Transverse colon (tissue), 4 donors: ENCODE measurements around the gene FLT4. TPM values are rescaled to one million over a fixed set of nuclear protein-coding genes. Genes with fewer than 3 reads are reported as not detected.

ENCODE experiments used
- DNase-seq: peaks from one replicate; pipeline ENCODE4 v3.0.0-alpha.2; 2019
- H3K27ac ChIP-seq, 4 donors: fragments of 200-600 bp; sonication (generic); 2 replicates each; pipeline ENCODE4 v1.5.1; 2016 to 2018; ENCODE audit warnings: inconsistent platforms in 4 of 4
- H3K27me3 ChIP-seq: fragments of 200-600 bp; sonication (generic); 2 replicates; pipeline ENCODE4 v1.5.1; 2017; ENCODE audit warnings: inconsistent platforms
- H3K36me3 ChIP-seq, 4 donors: fragments of 200-600 bp; sonication (generic); 2 replicates each; pipeline ENCODE4 v1.5.1; 2017 to 2019; ENCODE audit warnings: inconsistent platforms in 4 of 4
- H3K4me1 ChIP-seq, 4 donors: fragments of 200-600 bp; sonication (generic); 2 replicates each; pipeline ENCODE4 v1.5.1; 2017 to 2020; ENCODE audit warnings: inconsistent platforms in 4 of 4
- H3K4me3 ChIP-seq, 4 donors: fragments of 200-600 bp; sonication (generic); 1 replicate in 1 of 4; 2 replicates in 3 of 4; pipeline versions ENCODE4 v1.5.1 to v1.6.1; 2017 to 2019; ENCODE audit warnings: inconsistent platforms in 4 of 4
- H3K9me3 ChIP-seq, 2 donors: fragments of 200-600 bp; sonication (generic); 2 replicates each; pipeline ENCODE4 v1.5.1; 2017 to 2019; ENCODE audit warnings: inconsistent platforms in 2 of 2
- EP300 ChIP-seq: sonication (generic); formaldehyde crosslinking; IDR thresholded peaks from one replicate; pipeline ENCODE4 v1.6.1; 2017; ENCODE audit warnings: antibody characterized with exemption, low read depth
- POLR2A ChIP-seq: fragments of 450-650 bp; IDR thresholded peaks from one replicate; pipeline ENCODE4 v1.6.1; 2016; ENCODE audit warnings: antibody characterized with exemption, mild to moderate bottlenecking, moderate library complexity
- POLR2AphosphoS5 ChIP-seq, 3 donors: sonication (generic); formaldehyde crosslinking; IDR thresholded peaks; one replicate each; pipeline ENCODE4 v1.6.1; 2016; ENCODE audit warnings: antibody characterized with exemption in 3 of 3
- WGBS, 2 donors: methylation state at CpG; one replicate each; pipeline ENCODE4 v1.1.5; 2018; ENCODE audit warnings: low coverage in 1 of 2; 5-methylcytosine and 5-hydroxymethylcytosine counted together
- in situ Hi-C, 4 donors: fragments of 200-750 bp; cut with MboI; loops; one replicate each; pipeline versions ENCODE4 v1.15.0 to v1.15.1; 2017; ENCODE audit warnings: low sequenced_read_pairs in 3 of 4, low pct_ligation_motif_present in 1 of 4, low pct_unique_long_range_greater_than_20kb in 1 of 4
- intact Hi-C: fragments of 100-400 bp; cut with DNase I; formaldehyde crosslinking; loops from one replicate; pipeline ENCODE4 v1.15.1; 2023; ENCODE audit warnings: low total_unique reads
- total RNA-seq, 4 donors: library from RNA; depleted of rRNA; stranded (reverse); fragments of >200 nt; gene quantifications; one replicate each; pipeline ENCODE4 v1.1.0, GENCODE V29; 2016
- TF ChIP-seq, protein P1 (sequence below), 5 experiments: fragments of 200-600 bp in 3 of 5; fragments of 450-650 bp in 2 of 5; sonication (generic) in 3 of 5; IDR thresholded peaks; 1 replicate in 2 of 5; 2 replicates in 3 of 5; pipeline ENCODE4 v1.5.1; 2016 to 2017; ENCODE audit warnings: antibody characterized with exemption in 5 of 5, inconsistent platforms in 3 of 5, mild to moderate bottlenecking in 2 of 5, moderate library complexity in 1 of 5

FLT4 gene
- total RNA-seq, 4 donors from 2014 or later = 1.8 to 16.1 (median 4.0) TPM

DNA sequence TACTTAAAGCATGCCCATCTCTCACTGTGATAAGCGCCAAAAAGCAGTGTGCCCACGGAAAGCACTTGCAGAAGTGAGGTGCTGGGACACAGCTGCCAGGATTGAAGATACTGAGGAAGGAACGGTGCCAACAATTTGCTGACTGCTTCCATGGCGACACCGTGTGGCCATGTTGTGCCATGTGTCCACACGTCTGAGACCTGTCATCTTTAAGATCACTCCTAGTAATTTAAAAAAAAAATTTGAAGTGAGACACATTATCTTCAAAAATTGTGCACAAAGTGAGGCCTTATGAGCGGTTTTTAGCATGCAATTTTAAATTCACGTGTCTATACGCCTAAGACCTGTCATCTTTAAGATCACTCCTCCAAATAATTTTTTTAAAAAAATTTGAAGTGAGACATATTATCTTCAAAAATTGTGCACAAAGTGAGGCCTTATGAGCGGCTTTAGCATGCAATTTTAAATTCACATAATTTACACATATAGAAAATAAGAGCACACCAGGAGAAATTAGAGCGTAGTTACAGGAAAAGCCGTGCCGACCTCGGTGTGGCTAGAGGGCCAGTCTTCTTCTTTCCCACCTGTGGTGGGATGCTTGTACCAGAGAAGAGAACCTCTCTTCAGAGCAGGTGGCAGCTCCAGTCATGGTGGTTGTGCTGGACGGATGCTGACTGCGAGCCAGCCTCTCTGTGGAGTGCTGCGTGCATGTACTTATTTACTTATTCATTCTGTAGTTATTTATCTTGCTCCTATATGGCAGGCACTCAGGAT, 21.4 kb upstream of the FLT4 start:
- DNase-seq = peak; percentile 22
- Histone ChIP-seq H3K4me3 (no peak overlapping the region), H3K27ac (no peak overlapping the region), H3K36me3 (no peaks in the 10 kb centered on the region), H3K27me3 (peaks cover 36% of the 10 kb centered on the region), H3K4me1 (no peaks in the 10 kb centered on the region), H3K9me3 (no peaks in the 10 kb centered on the region)
- in situ Hi-C loops (no loop called here), intact Hi-C loops (loop anchor here (10.0 kb wide), 1 partner anchor 1426 kb away; no protein-coding TSS in a partner anchor)
- TF ChIP-seq, protein P1, sequence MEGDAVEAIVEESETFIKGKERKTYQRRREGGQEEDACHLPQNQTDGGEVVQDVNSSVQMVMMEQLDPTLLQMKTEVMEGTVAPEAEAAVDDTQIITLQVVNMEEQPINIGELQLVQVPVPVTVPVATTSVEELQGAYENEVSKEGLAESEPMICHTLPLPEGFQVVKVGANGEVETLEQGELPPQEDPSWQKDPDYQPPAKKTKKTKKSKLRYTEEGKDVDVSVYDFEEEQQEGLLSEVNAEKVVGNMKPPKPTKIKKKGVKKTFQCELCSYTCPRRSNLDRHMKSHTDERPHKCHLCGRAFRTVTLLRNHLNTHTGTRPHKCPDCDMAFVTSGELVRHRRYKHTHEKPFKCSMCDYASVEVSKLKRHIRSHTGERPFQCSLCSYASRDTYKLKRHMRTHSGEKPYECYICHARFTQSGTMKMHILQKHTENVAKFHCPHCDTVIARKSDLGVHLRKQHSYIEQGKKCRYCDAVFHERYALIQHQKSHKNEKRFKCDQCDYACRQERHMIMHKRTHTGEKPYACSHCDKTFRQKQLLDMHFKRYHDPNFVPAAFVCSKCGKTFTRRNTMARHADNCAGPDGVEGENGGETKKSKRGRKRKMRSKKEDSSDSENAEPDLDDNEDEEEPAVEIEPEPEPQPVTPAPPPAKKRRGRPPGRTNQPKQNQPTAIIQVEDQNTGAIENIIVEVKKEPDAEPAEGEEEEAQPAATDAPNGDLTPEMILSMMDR (IDR thresholded peaks at IDR 0.05) = peak in 4 of 5 experiments; percentile 29 to 54 (median 48)
- TF ChIP-seq EP300 = no peak
- WGBS, 2 donors = 33% methylated on average over 15 to 17 of the region's 17 CpGs

DNA sequence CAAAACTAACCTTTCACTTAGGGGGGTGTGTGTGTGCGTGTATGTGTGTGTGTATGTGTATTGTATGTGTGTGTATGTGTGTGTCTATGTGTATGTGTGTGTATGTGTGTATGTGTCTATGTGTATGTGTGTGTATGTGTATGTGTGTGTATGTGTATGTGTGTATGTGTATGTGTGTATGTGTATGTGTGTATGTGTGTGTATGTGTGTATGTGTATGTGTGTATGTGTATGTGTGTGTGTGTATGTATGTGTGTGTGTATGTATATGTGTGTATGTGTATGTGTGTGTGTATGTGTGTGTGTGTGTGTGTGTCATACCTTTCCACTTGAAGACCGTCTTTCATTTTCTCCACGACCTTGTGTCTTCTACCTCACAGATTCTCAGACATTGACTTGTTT, 20.8 kb upstream of the FLT4 start:
- no peak overlapping the region for H3K27ac ChIP-seq
- in situ Hi-C loops = no loop called here
- H3K4me3 ChIP-seq = no peak overlapping the region
- H3K9me3 ChIP-seq = no peaks in the 10 kb centered on the region
- intact Hi-C loops = loop anchor here (10.0 kb wide), 1 partner anchor 1425 kb away; no protein-coding TSS in a partner anchor
- no peaks in the 10 kb centered on the region for H3K36me3 ChIP-seq
- H3K4me1 ChIP-seq = no peaks in the 10 kb centered on the region
- 54 to 61% methylated on average over 3 of the region's 3 CpGs for WGBS, 2 donors
- DNase-seq = no peak
- TF ChIP-seq POLR2A (no peak), POLR2AphosphoS5 (IDR thresholded peaks at IDR 0.05) (no peak), EP300 (no peak)
- TF ChIP-seq, protein P1 (IDR thresholded peaks at IDR 0.05) = no peak
- peaks cover 30% of the 10 kb centered on the region for H3K27me3 ChIP-seq

DNA sequence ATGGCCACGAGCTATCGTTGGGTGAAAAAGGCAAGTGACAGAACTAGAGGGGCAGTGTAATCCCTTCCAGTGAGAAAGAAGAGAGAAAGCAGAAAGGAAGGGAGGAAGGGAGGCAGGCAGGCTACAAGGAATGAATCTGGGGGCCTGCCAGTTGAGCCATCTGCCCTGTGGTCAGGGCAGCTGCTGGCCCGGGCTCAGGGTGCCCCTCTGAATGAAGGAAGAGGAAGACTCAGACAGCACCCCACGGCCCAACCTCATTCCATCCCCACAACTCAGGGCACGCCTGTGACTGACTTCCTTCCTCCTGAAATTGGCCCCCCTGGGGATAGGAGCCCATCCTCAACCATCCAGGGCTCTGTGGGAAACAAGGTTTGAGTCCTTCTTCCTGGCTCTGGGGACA, 20.3 kb upstream of the FLT4 start:
- Histone ChIP-seq H3K4me1 (no peaks in the 10 kb centered on the region), H3K4me3 (no peak overlapping the region), H3K27ac (no peak overlapping the region), H3K27me3 (peaks cover 30% of the 10 kb centered on the region), H3K36me3 (no peaks in the 10 kb centered on the region), H3K9me3 (no peaks in the 10 kb centered on the region)
- in situ Hi-C loops = no loop called here
- 33 to 48% methylated on average over 3 to 5 of the region's 5 CpGs for whole genome bisulfite sequencing, 2 donors
- TF ChIP-seq POLR2A = no peak
- TF ChIP-seq EP300 = no peak
- TF ChIP-seq, protein P1 (IDR thresholded peaks at IDR 0.05) = no peak
- TF ChIP-seq POLR2AphosphoS5 (IDR thresholded peaks at IDR 0.05) = no peak
- intact Hi-C loops = loop anchor here (10.0 kb wide), 1 partner anchor 1425 kb away; no protein-coding TSS in a partner anchor
- no peak for DNase-seq

DNA sequence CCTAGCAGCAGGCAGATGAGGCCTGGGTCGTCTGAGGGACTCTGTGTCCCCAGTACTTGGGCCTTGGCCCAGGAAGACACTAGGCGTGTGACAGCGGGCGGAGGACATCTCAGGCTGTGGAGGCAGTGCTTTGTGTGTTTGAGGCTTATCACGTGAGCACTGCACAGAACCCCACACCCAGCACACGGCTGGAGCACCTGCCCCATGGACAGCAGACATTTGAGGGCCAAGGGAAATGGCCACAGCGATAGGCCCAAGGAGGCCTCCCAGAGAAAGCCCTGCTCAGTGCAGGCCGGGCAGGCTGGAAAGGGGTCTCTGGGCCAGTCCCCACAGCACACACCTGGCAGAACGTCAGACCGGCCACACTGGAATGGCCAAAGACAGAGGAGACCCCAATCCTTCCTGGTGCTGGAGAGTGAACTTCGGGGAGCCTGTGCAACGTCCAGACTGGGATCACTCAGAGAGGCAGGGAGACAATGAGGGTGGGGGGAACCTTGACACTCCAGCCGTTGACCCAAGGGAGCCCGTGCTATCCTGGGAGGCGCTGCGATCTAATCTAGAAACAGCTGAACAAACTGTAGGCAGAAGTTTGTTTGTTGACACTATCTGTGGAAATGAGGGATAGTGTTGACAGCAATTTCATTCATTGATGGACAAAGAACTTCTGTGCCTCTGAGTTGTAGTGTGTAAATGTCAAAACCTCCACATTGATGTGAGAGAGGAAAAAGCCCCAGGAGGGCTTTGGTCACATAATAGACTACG, 19.6 kb upstream of the FLT4 start:
- Histone ChIP-seq H3K36me3 (no peaks in the 10 kb centered on the region), H3K4me1 (no peaks in the 10 kb centered on the region), H3K27ac (no peak overlapping the region), H3K9me3 (no peaks in the 10 kb centered on the region), H3K27me3 (peaks cover 25% of the 10 kb centered on the region), H3K4me3 (no peak overlapping the region)
- TF ChIP-seq, protein P1 (IDR thresholded peaks at IDR 0.05) = no peak
- TF ChIP-seq POLR2AphosphoS5 (IDR thresholded peaks at IDR 0.05) (no peak), POLR2A (no peak), EP300 (no peak)
- in situ Hi-C loops = no loop called here
- intact Hi-C loops = no loop called here
- WGBS, 2 donors = 71 to 80% methylated on average over 1 to 16 of the region's 17 CpGs
- DNase-seq = no peak
